ENCODE measurements around the gene COG4.

GRCh38 chr16:70432723-70433457, 90.5 kb downstream of the COG4 start:
- TF ChIP-seq, protein P1, sequence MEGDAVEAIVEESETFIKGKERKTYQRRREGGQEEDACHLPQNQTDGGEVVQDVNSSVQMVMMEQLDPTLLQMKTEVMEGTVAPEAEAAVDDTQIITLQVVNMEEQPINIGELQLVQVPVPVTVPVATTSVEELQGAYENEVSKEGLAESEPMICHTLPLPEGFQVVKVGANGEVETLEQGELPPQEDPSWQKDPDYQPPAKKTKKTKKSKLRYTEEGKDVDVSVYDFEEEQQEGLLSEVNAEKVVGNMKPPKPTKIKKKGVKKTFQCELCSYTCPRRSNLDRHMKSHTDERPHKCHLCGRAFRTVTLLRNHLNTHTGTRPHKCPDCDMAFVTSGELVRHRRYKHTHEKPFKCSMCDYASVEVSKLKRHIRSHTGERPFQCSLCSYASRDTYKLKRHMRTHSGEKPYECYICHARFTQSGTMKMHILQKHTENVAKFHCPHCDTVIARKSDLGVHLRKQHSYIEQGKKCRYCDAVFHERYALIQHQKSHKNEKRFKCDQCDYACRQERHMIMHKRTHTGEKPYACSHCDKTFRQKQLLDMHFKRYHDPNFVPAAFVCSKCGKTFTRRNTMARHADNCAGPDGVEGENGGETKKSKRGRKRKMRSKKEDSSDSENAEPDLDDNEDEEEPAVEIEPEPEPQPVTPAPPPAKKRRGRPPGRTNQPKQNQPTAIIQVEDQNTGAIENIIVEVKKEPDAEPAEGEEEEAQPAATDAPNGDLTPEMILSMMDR (IDR thresholded peaks at IDR 0.05) = no peak
- TF ChIP-seq POLR2A (IDR thresholded peaks at IDR 0.05) = no peak

Measured in Peyer's patch (tissue), 4 donors.